Panc1 (cell line): ENCODE results near the gene MRPL33. TPM values are rescaled to one million over a fixed set of nuclear protein-coding genes. Genes with fewer than 3 reads are reported as not detected.

Source experiments
- ATAC-seq: fragments of 200-7000 bp; cut with Tn5 transposase; 2 replicates; pipeline ENCODE4 v1.9.1; 2020; ENCODE audit warnings: mild to moderate bottlenecking, moderate library complexity
- BruUV-seq: library from RNA; stranded (reverse); fragments of 400-500 nt; replicated peaks from 2 replicates; lab custom pipeline; 2021; lab: Mats Ljungman, UMichigan
- CTCF ChIA-PET: fragments of 300-600 bp; sonication (Branson Sonifier 250); formaldehyde crosslinking; loops from one replicate; lab custom pipeline; 2022; ENCODE audit warnings: antibody characterized with exemption; lab: Charles Lee
- POLR2A ChIA-PET: fragments of 300-600 bp; sonication (Branson Sonifier 250); formaldehyde crosslinking; loops from one replicate; lab custom pipeline; 2022; ENCODE audit warnings: antibody characterized with exemption; lab: Charles Lee
- DNase-seq: peaks from one replicate; pipeline ENCODE4 v3.0.0-alpha.2; 2010; ENCODE audit warnings: low read depth, low spot score
- H3K27ac ChIP-seq: 2 replicates; pipeline ENCODE4 v1.5.1; 2011; ENCODE audit warnings: mild to moderate bottlenecking, low read length, inconsistent platforms
- H3K27me3 ChIP-seq: fragments of 200-500 bp; sonication (Bioruptor generic); 2 replicates; pipeline ENCODE4 v1.6.0; 2014; ENCODE audit warnings: low read length, inconsistent platforms; ENCODE audit not compliant: control insufficient read depth, insufficient read depth
- H3K36me3 ChIP-seq: fragments of 200-500 bp; sonication (Bioruptor generic); 2 replicates; pipeline ENCODE4 v1.5.1; 2014; ENCODE audit warnings: inconsistent platforms, mild to moderate bottlenecking, low read length, moderate library complexity; ENCODE audit not compliant: control insufficient read depth, insufficient read depth
- H3K4me1 ChIP-seq: 2 replicates; pipeline ENCODE4 v1.5.1; 2011; ENCODE audit warnings: inconsistent platforms, mild to moderate bottlenecking, low read length, moderate library complexity; ENCODE audit not compliant: control insufficient read depth, insufficient read depth
- H3K4me3 ChIP-seq, 2 experiments: 2 replicates each; pipeline ENCODE4 v1.5.1; 2011 to 2012; ENCODE audit warnings: low read depth in 2 of 2, low read length in 2 of 2, mild to moderate bottlenecking in 2 of 2, inconsistent platforms in 1 of 2, moderate library complexity in 1 of 2
- H3K9me3 ChIP-seq: fragments of 200-500 bp; sonication (Bioruptor generic); 2 replicates; pipeline ENCODE4 v1.5.1; 2014; ENCODE audit warnings: low read depth, mild to moderate bottlenecking, inconsistent platforms, low read length, moderate library complexity; ENCODE audit not compliant: control insufficient read depth, insufficient read depth
- CTCF ChIP-seq: fragments of 450-650 bp; IDR thresholded peaks from 2 replicates; pipeline ENCODE4 v1.5.1; 2017; ENCODE audit warnings: mild to moderate bottlenecking
- SIN3A ChIP-seq: IDR thresholded peaks from 2 replicates; pipeline ENCODE4 v1.6.1; 2012; ENCODE audit warnings: low read depth, mild to moderate bottlenecking, low read length, moderate library complexity, borderline replicate concordance; ENCODE audit not compliant: insufficient read depth
- in situ Hi-C: cut with HindIII; loops from 2 replicates; pipeline ENCODE4 v1.10.0; 2016; ENCODE audit warnings: low sequenced_read_pairs, low pct_unique_long_range_greater_than_20kb
- intact Hi-C: fragments of 100-400 bp; cut with micrococcal nuclease; formaldehyde crosslinking; loops from one replicate; pipeline ENCODE4 v1.10.0; 2022; ENCODE audit not compliant: unreplicated experiment
- total RNA-seq: library from RNA; stranded (reverse); gene quantifications from one replicate; pipeline ENCODE4 v1.2.1, GENCODE V29; 2021; ENCODE audit not compliant: unreplicated experiment
- TF ChIP-seq, protein P1 (sequence below), 2 experiments: IDR thresholded peaks; 2 replicates each; pipeline ENCODE4 v1.6.1; 2011 to 2012; ENCODE audit warnings: low read depth in 2 of 2, control low read depth in 1 of 2, low read length in 1 of 2, mild to moderate bottlenecking in 1 of 2, moderate library complexity in 1 of 2; ENCODE audit not compliant: insufficient read depth in 1 of 2

Gene MRPL33
- total RNA-seq, 1 experiment from 2014 or later, result 61.6 TPM

- H3K4me1 ChIP-seq, result 0 out of 2 replicates have a peak, but pooled peaks cover 2% of the 10 kb centered on the region
- H3K4me3 ChIP-seq, result no peak overlapping the region
- ChIA-PET POLR2A (no interaction called here), CTCF (no interaction called here)
- BruUV-seq, result no TSS peak
- intact Hi-C loops, result no loop called here
- no peaks in the 10 kb centered on the region for H3K9me3 ChIP-seq
- no peaks in the 10 kb centered on the region for H3K27me3 ChIP-seq
- in situ Hi-C loops, result no loop called here
- no peak overlapping the region for H3K27ac ChIP-seq
- no peak for DNase-seq
- H3K36me3 ChIP-seq, result peaks cover 8% of the 10 kb centered on the region; the same call in 1 of the 2 replicates
- ATAC-seq, result no peak
- TF ChIP-seq SIN3A, result no peak
- TF ChIP-seq, protein P1, sequence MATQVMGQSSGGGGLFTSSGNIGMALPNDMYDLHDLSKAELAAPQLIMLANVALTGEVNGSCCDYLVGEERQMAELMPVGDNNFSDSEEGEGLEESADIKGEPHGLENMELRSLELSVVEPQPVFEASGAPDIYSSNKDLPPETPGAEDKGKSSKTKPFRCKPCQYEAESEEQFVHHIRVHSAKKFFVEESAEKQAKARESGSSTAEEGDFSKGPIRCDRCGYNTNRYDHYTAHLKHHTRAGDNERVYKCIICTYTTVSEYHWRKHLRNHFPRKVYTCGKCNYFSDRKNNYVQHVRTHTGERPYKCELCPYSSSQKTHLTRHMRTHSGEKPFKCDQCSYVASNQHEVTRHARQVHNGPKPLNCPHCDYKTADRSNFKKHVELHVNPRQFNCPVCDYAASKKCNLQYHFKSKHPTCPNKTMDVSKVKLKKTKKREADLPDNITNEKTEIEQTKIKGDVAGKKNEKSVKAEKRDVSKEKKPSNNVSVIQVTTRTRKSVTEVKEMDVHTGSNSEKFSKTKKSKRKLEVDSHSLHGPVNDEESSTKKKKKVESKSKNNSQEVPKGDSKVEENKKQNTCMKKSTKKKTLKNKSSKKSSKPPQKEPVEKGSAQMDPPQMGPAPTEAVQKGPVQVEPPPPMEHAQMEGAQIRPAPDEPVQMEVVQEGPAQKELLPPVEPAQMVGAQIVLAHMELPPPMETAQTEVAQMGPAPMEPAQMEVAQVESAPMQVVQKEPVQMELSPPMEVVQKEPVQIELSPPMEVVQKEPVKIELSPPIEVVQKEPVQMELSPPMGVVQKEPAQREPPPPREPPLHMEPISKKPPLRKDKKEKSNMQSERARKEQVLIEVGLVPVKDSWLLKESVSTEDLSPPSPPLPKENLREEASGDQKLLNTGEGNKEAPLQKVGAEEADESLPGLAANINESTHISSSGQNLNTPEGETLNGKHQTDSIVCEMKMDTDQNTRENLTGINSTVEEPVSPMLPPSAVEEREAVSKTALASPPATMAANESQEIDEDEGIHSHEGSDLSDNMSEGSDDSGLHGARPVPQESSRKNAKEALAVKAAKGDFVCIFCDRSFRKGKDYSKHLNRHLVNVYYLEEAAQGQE (IDR thresholded peaks at IDR 0.05; ENCODE audit: insufficient read depth in 1 of 2, low read depth in 2 of 2, low read length in 1 of 2), result no peak
Measured at GRCh38 chr2:27779417-27780055, 8.0 kb downstream of the MRPL33 start.

- Histone ChIP-seq H3K27me3 (no peaks in the 10 kb centered on the region), H3K9me3 (no peaks in the 10 kb centered on the region), H3K4me1 (no peaks in the 10 kb centered on the region), H3K4me3 (no peak overlapping the region), H3K36me3 (peaks cover 5% of the 10 kb centered on the region; the same call in 1 of the 2 replicates), H3K27ac (no peak overlapping the region)
- no peak for DNase-seq
- in situ Hi-C loops (no loop called here), intact Hi-C loops (no loop called here)
- no peak for ATAC-seq
- POLR2A ChIA-PET, result no interaction called here
- TF ChIP-seq, protein P1 (IDR thresholded peaks at IDR 0.05; ENCODE audit: insufficient read depth in 1 of 2, low read depth in 2 of 2, low read length in 1 of 2), result no peak
- no peak for TF ChIP-seq CTCF
- no TSS peak for BruUV-seq
- CTCF ChIA-PET, result no interaction called here
Measured at GRCh38 chr2:27781496-27781895, 10.0 kb downstream of the MRPL33 start.
